Measurements from ENCODE around the gene SNCAIP.

SNCAIP gene

DNA sequence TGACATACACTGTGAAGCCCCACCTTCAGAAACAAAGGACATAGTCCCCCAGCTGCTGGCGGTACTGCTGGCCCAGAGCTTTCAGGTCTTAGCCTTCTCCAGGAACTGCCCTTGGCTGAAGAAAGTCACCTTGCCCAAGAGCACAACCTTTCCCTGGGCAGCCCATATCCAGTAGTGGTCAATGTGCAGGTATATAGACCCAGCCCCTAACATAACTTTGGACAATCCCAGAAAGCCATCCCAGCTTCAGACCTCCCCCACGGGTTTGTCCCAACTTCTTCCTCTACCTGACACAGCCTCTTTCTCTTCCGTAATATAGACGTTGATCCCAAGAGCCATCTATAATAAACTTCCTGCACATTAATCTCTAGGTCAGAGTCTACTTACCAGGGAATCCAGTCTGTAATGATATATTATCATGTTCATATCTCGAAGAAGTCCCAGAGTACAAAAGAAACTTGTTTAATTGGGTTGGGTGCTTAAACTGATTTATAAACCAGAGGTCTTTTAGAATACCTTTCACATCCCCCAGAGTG, 157.4 kb downstream of the SNCAIP start:
- Histone ChIP-seq H3K4me3 (ENCODE audit: low read length in 2 of 2) (no peak overlapping the region), H3K27ac (ENCODE audit: low read depth in 2 of 2, low read length in 2 of 2) (peak overlapping the region in 1 of 2 donors; percentile 53), H3K27me3 (ENCODE audit: control insufficient read depth in 2 of 2, insufficient read depth in 2 of 2, low read length in 2 of 2) (no peaks in the 10 kb centered on the region), H3K4me1 (ENCODE audit: control insufficient read depth in 2 of 2, insufficient read depth in 2 of 2, low read length in 2 of 2) (peaks cover 0 to 10% of the 10 kb centered on the region in 2 donors), H3K9me3 (ENCODE audit: control insufficient read depth in 2 of 2, low read length in 2 of 2) (no peaks in the 10 kb centered on the region), H3K9ac (ENCODE audit: low read depth in 1 of 2, low read length in 2 of 2) (no peak overlapping the region), H3K36me3 (ENCODE audit: control insufficient read depth in 2 of 2, insufficient read depth in 2 of 2, low read length in 2 of 2) (no peaks in the 10 kb centered on the region)

DNA sequence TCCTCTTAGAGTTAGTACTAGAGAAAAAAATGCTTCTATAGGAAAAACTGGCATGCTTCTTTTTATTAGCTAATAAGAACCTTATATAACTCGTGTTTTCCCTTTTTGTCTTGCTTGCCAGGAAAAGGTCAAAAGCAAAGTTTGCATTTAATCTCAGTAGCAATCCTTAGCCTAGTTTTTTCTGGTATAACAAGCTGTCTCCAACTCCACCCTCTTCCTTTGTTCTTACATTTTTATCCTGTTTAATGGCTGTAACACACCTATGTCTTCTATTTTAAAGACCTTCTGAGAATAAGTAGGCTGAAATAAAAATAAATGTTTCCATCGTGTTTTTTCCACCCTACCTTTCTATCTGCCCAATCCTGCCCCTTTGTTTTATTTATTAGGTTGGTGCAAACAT, 158.3 kb downstream of the SNCAIP start:
- Histone ChIP-seq H3K4me1 (ENCODE audit: control insufficient read depth in 2 of 2, insufficient read depth in 2 of 2, low read length in 2 of 2) (peaks cover 0 to 10% of the 10 kb centered on the region in 2 donors), H3K27ac (ENCODE audit: low read depth in 2 of 2, low read length in 2 of 2) (peak overlapping the region in 1 of 2 donors; percentile 16), H3K36me3 (ENCODE audit: control insufficient read depth in 2 of 2, insufficient read depth in 2 of 2, low read length in 2 of 2) (no peaks in the 10 kb centered on the region), H3K9me3 (ENCODE audit: control insufficient read depth in 2 of 2, low read length in 2 of 2) (no peaks in the 10 kb centered on the region), H3K27me3 (ENCODE audit: control insufficient read depth in 2 of 2, insufficient read depth in 2 of 2, low read length in 2 of 2) (no peaks in the 10 kb centered on the region), H3K9ac (ENCODE audit: low read depth in 1 of 2, low read length in 2 of 2) (no peak overlapping the region), H3K4me3 (ENCODE audit: low read length in 2 of 2) (no peak overlapping the region)

DNA sequence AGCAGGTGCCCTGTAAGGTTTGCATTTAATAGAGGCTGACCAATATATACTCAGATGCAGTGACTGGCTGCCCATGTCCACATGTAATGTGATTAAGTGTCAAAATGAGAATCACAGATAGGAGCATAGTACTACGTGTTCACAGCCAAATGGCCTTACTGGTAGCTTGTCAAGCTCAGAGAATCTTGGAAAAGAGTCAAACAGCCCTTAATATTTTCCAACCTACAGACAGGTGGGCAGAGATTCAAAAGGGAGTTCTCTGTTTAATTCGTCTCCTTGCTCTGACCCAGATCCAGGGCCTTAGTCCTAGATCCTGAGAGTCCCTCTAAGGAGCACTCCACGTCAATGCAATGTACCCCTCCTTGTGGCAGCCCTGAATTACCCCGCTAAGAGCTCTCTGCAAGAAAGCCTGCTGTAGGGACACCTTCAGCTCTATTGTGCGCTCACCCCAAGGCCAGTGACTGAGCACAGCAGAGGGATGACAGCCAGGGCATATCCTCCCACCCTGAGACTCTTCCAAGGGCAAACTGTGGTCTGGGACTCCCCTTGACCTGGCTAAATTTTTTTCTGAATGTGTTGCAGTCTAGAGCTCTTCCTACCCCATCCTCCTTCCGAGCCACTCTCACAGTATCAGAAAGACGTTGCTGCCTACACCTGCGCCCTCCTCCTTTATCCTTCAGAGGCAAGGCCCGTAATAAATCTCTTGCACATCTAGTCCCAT, 159.2 kb downstream of the SNCAIP start:
- no peaks in the 10 kb centered on the region for H3K27me3 ChIP-seq (ENCODE audit: control insufficient read depth in 2 of 2, insufficient read depth in 2 of 2, low read length in 2 of 2)
- peak overlapping the region in 1 of 2 donors; percentile 16 for H3K27ac ChIP-seq (ENCODE audit: low read depth in 2 of 2, low read length in 2 of 2)
- H3K9me3 ChIP-seq (ENCODE audit: control insufficient read depth in 2 of 2, low read length in 2 of 2) = no peaks in the 10 kb centered on the region
- H3K9ac ChIP-seq (ENCODE audit: low read depth in 1 of 2, low read length in 2 of 2) = no peak overlapping the region
- H3K36me3 ChIP-seq (ENCODE audit: control insufficient read depth in 2 of 2, insufficient read depth in 2 of 2, low read length in 2 of 2) = no peaks in the 10 kb centered on the region
- H3K4me1 ChIP-seq (ENCODE audit: control insufficient read depth in 2 of 2, insufficient read depth in 2 of 2, low read length in 2 of 2) = peaks cover 0 to 10% of the 10 kb centered on the region in 2 donors
- no peak overlapping the region for H3K4me3 ChIP-seq (ENCODE audit: low read length in 2 of 2)

DNA sequence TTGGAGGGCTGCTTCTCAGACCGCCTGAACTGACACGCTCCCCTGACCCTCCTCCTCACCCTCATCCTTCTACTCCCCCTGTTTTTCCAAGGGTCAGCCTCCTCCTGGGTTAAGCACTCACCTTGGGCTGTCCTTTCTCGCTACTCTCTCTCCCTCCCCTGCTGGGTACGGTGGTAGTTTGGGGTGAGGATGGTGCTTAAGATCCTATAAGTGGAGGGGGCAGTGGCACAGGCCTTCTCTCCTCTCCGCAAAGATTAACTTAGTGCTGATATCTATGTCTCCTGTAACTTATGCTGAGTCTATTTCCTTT, 159.7 kb downstream of the SNCAIP start:
- no peak overlapping the region for H3K4me3 ChIP-seq (ENCODE audit: low read length in 2 of 2)
- no peaks in the 10 kb centered on the region for H3K27me3 ChIP-seq (ENCODE audit: control insufficient read depth in 2 of 2, insufficient read depth in 2 of 2, low read length in 2 of 2)
- H3K4me1 ChIP-seq (ENCODE audit: control insufficient read depth in 2 of 2, insufficient read depth in 2 of 2, low read length in 2 of 2) = peaks cover 0 to 10% of the 10 kb centered on the region in 2 donors
- no peaks in the 10 kb centered on the region for H3K36me3 ChIP-seq (ENCODE audit: control insufficient read depth in 2 of 2, insufficient read depth in 2 of 2, low read length in 2 of 2)
- H3K27ac ChIP-seq (ENCODE audit: low read depth in 2 of 2, low read length in 2 of 2) = no peak overlapping the region
- no peaks in the 10 kb centered on the region for H3K9me3 ChIP-seq (ENCODE audit: control insufficient read depth in 2 of 2, low read length in 2 of 2)
- H3K9ac ChIP-seq (ENCODE audit: low read depth in 1 of 2, low read length in 2 of 2) = no peak overlapping the region

DNA sequence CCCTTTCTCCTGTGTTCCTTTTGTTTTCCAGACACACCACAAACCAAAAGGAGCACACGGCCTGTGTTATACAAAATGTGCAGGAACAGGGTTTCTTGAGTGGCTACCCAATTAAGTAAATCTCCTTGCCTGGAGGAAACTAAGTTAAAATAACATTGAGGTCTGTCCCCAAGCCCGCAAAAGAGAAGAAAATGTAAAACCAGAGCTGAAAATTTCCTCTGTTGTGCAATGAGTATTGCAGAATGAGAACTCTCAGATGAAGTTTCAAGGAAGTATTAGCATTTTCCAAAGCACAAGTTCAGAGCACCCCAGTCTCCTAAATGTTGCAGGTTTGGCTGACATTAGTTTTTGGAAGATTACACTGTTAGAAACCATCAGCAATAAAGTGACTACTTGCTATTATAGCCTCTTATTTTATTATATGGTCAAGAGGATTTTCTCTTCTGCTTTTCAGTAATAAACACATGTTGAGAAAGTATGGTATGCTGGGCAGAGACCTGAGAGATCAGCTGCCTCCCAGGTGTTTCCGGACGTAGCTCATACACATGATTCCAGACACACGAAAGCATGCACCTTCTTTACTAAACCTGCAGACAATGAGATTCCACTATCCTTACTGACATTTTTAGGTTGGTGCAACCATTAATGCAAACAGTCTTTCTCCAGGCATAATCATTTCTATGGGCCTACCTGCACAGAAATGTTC, 161.3 kb downstream of the SNCAIP start:
- H3K27ac ChIP-seq (ENCODE audit: low read depth in 2 of 2, low read length in 2 of 2) = peak overlapping the region in 1 of 2 donors; percentile 4
- H3K9me3 ChIP-seq (ENCODE audit: control insufficient read depth in 2 of 2, low read length in 2 of 2) = no peaks in the 10 kb centered on the region

GRCh38 chr5:122473941-122474340, 161.9 kb downstream of the SNCAIP start:
- no peaks in the 10 kb centered on the region for H3K9me3 ChIP-seq (ENCODE audit: control insufficient read depth in 2 of 2, low read length in 2 of 2)
- no peaks in the 10 kb centered on the region for H3K36me3 ChIP-seq (ENCODE audit: control insufficient read depth in 2 of 2, insufficient read depth in 2 of 2, low read length in 2 of 2)
- no peak overlapping the region for H3K9ac ChIP-seq (ENCODE audit: low read depth in 1 of 2, low read length in 2 of 2)
- no peak overlapping the region for H3K4me3 ChIP-seq (ENCODE audit: low read length in 2 of 2)
- peaks cover 0 to 10% of the 10 kb centered on the region in 2 donors for H3K4me1 ChIP-seq (ENCODE audit: control insufficient read depth in 2 of 2, insufficient read depth in 2 of 2, low read length in 2 of 2)
- H3K27me3 ChIP-seq (ENCODE audit: control insufficient read depth in 2 of 2, insufficient read depth in 2 of 2, low read length in 2 of 2) = no peaks in the 10 kb centered on the region
- H3K27ac ChIP-seq (ENCODE audit: low read depth in 2 of 2, low read length in 2 of 2) = peak overlapping the region in 1 of 2 donors; percentile 4

More for the DNA sequence above, 161.3 kb downstream of the SNCAIP start:
- Histone ChIP-seq H3K27me3 (ENCODE audit: control insufficient read depth in 2 of 2, insufficient read depth in 2 of 2, low read length in 2 of 2) (no peaks in the 10 kb centered on the region), H3K4me3 (ENCODE audit: low read length in 2 of 2) (no peak overlapping the region), H3K36me3 (ENCODE audit: control insufficient read depth in 2 of 2, insufficient read depth in 2 of 2, low read length in 2 of 2) (no peaks in the 10 kb centered on the region), H3K9ac (ENCODE audit: low read depth in 1 of 2, low read length in 2 of 2) (no peak overlapping the region), H3K4me1 (ENCODE audit: control insufficient read depth in 2 of 2, insufficient read depth in 2 of 2, low read length in 2 of 2) (peaks cover 0 to 10% of the 10 kb centered on the region in 2 donors)

GRCh38 chr5:122478741-122479442, 166.9 kb downstream of the SNCAIP start:
- Histone ChIP-seq H3K27ac (ENCODE audit: low read depth in 2 of 2, low read length in 2 of 2) (peak overlapping the region in 1 of 2 donors; percentile 0), H3K36me3 (ENCODE audit: control insufficient read depth in 2 of 2, insufficient read depth in 2 of 2, low read length in 2 of 2) (no peaks in the 10 kb centered on the region), H3K9ac (ENCODE audit: low read depth in 1 of 2, low read length in 2 of 2) (peak overlapping the region in 1 of 2 donors; percentile 34), H3K4me3 (ENCODE audit: low read length in 2 of 2) (peak overlapping the region in 1 of 2 donors; percentile 51), H3K4me1 (ENCODE audit: control insufficient read depth in 2 of 2, insufficient read depth in 2 of 2, low read length in 2 of 2) (peaks cover 0 to under 1% of the 10 kb centered on the region in 2 donors), H3K9me3 (ENCODE audit: control insufficient read depth in 2 of 2, low read length in 2 of 2) (no peaks in the 10 kb centered on the region), H3K27me3 (ENCODE audit: control insufficient read depth in 2 of 2, insufficient read depth in 2 of 2, low read length in 2 of 2) (no peaks in the 10 kb centered on the region)

- H3K27me3 ChIP-seq (ENCODE audit: control insufficient read depth in 2 of 2, insufficient read depth in 2 of 2, low read length in 2 of 2) = no peaks in the 10 kb centered on the region
- H3K9ac ChIP-seq (ENCODE audit: low read depth in 1 of 2, low read length in 2 of 2) = no peak overlapping the region
- no peak overlapping the region for H3K4me3 ChIP-seq (ENCODE audit: low read length in 2 of 2)
- no peak overlapping the region for H3K27ac ChIP-seq (ENCODE audit: low read depth in 2 of 2, low read length in 2 of 2)
- no peaks in the 10 kb centered on the region for H3K9me3 ChIP-seq (ENCODE audit: control insufficient read depth in 2 of 2, low read length in 2 of 2)
- H3K36me3 ChIP-seq (ENCODE audit: control insufficient read depth in 2 of 2, insufficient read depth in 2 of 2, low read length in 2 of 2) = no peaks in the 10 kb centered on the region
- no peaks in the 10 kb centered on the region for H3K4me1 ChIP-seq (ENCODE audit: control insufficient read depth in 2 of 2, insufficient read depth in 2 of 2, low read length in 2 of 2)
Measured at GRCh38 chr5:122480146-122480545, 168.1 kb downstream of the SNCAIP start.

DNA sequence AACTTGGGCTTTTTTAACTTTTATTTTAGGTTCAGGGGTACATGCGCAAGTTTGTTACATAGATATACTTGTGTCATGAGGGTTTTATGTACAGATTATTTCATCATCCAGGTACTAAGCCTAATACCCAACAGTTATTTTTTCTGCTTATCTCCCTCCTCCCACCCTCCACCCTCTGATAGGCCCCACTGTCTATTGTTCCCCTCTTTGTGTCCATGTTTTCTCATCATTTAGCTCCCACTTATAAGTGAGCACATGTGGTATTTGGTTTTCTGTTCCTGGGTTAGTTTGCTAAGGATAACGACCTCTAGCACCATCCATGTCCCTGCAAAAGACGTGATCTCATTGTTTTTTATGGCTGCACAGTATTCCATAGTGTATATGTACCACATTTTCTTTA, 172.1 kb downstream of the SNCAIP start:
- no peak overlapping the region for H3K27ac ChIP-seq (ENCODE audit: low read depth in 2 of 2, low read length in 2 of 2)
- no peak overlapping the region for H3K9ac ChIP-seq (ENCODE audit: low read depth in 1 of 2, low read length in 2 of 2)
- H3K4me1 ChIP-seq (ENCODE audit: control insufficient read depth in 2 of 2, insufficient read depth in 2 of 2, low read length in 2 of 2) = peaks cover 0 to 3% of the 10 kb centered on the region in 2 donors
- H3K9me3 ChIP-seq (ENCODE audit: control insufficient read depth in 2 of 2, low read length in 2 of 2) = no peaks in the 10 kb centered on the region
- H3K36me3 ChIP-seq (ENCODE audit: control insufficient read depth in 2 of 2, insufficient read depth in 2 of 2, low read length in 2 of 2) = no peaks in the 10 kb centered on the region
- H3K27me3 ChIP-seq (ENCODE audit: control insufficient read depth in 2 of 2, insufficient read depth in 2 of 2, low read length in 2 of 2) = no peaks in the 10 kb centered on the region
- no peak overlapping the region for H3K4me3 ChIP-seq (ENCODE audit: low read length in 2 of 2)

DNA sequence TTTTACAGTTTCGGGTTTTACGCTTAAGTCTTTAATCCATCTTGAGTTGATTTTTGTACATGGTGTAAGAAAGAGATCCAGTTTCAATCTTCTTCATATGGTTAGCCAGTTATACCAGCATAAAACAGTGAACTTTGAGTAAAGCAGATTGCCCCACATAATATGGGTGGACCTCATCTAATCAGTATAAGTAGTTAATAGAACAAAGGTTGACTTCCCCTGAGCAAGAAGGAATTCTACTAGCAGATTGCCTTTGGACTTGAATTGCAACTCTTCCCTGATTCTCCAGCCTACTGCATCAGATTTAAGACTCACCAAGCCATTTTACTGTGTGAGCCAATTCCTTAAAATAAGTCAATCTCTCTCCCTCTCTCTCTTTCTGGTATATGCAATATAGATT, 173.2 kb downstream of the SNCAIP start:
- H3K9me3 ChIP-seq (ENCODE audit: control insufficient read depth in 2 of 2, low read length in 2 of 2) = no peaks in the 10 kb centered on the region
- H3K9ac ChIP-seq (ENCODE audit: low read depth in 1 of 2, low read length in 2 of 2) = no peak overlapping the region
- H3K4me3 ChIP-seq (ENCODE audit: low read length in 2 of 2) = no peak overlapping the region
- no peaks in the 10 kb centered on the region for H3K36me3 ChIP-seq (ENCODE audit: control insufficient read depth in 2 of 2, insufficient read depth in 2 of 2, low read length in 2 of 2)
- H3K4me1 ChIP-seq (ENCODE audit: control insufficient read depth in 2 of 2, insufficient read depth in 2 of 2, low read length in 2 of 2) = peaks cover 0 to 3% of the 10 kb centered on the region in 2 donors
- no peaks in the 10 kb centered on the region for H3K27me3 ChIP-seq (ENCODE audit: control insufficient read depth in 2 of 2, insufficient read depth in 2 of 2, low read length in 2 of 2)
- H3K27ac ChIP-seq (ENCODE audit: low read depth in 2 of 2, low read length in 2 of 2) = no peak overlapping the region
